Skeletal muscle satellite cell (primary cell): ENCODE measurements around the gene PPARD.

Source experiments
- H3K27me3 ChIP-seq: 2 replicates; pipeline ENCODE4 v1.7.0; 2013; ENCODE audit warnings: low read length; ENCODE audit not compliant: control insufficient read depth, insufficient read depth
- H3K36me3 ChIP-seq: 2 replicates; pipeline ENCODE4 v1.7.0; 2013; ENCODE audit warnings: mild to moderate bottlenecking, control low read depth, low read length; ENCODE audit not compliant: insufficient read depth
- H3K4me1 ChIP-seq: 2 replicates; pipeline ENCODE4 v1.7.0; 2013; ENCODE audit warnings: low read length; ENCODE audit not compliant: control insufficient read depth, insufficient read depth
- H3K4me2 ChIP-seq: 2 replicates; pipeline ENCODE4 v1.7.0; 2013; ENCODE audit warnings: mild to moderate bottlenecking, low read length
- H3K4me3 ChIP-seq: 2 replicates; pipeline ENCODE4 v1.7.0; 2013; ENCODE audit warnings: low read length
- H3K9ac ChIP-seq: 2 replicates; pipeline ENCODE4 v1.7.0; 2013; ENCODE audit warnings: mild to moderate bottlenecking, low read depth, low read length, moderate library complexity
- H3K9me3 ChIP-seq: replicated peaks from 2 replicates; pipeline ENCODE4 v1.7.0; 2013; ENCODE audit warnings: mild to moderate bottlenecking, control low read depth, low read length

Gene PPARD

DNA sequence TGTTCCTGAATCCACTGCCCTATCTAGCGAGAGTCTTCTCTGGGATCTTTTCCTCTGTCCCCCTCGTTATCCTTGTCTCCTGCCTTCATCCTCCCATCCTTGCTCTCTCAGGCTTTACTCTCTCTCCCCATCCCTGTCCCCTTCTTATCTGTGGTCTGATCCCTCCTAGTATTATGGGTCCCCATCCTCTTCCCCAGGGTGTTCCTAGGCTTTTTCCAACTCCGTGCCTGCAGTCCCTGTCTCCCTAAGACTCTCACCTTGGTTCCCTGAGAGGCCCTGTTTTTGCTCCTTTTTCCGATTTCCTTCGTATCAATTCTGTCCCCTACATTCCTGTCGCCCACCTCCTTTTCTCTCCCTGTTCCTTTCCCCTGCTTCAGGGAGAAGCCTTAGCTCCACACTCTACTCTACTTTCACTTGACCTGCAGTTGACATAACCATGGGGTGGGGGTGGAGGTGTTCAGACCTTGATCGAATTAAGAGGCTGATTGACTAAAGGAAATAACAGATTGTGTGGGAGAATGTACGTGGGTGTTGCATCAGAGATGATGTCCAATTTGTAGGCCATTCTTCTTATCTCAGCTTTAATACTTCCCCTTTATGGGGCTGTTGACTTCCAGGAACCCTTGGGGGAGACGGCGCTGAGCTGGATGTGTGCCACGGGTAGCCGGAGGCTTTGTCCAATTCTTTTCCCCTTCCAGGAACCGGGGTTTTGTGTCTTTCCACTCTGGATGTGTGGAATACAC is 905 bp downstream of the PPARD start:
- Histone ChIP-seq H3K4me2 (peak overlapping the region; percentile 84), H3K36me3 (peaks cover 24% of the 10 kb centered on the region), H3K27me3 (peaks cover 5% of the 10 kb centered on the region), H3K9ac (peak overlapping the region; percentile 93), H3K4me3 (peak overlapping the region; percentile 93), H3K4me1 (peaks cover 25% of the 10 kb centered on the region), H3K9me3 (no peaks in the 10 kb centered on the region)

GRCh38 chr6:35343835-35344550 is 1.6 kb downstream of the PPARD start:
- Histone ChIP-seq H3K27me3 (peaks cover 3% of the 10 kb centered on the region), H3K4me2 (peak overlapping the region; percentile 84), H3K4me3 (peak overlapping the region; percentile 93), H3K9me3 (no peaks in the 10 kb centered on the region), H3K36me3 (peaks cover 29% of the 10 kb centered on the region), H3K4me1 (peaks cover 25% of the 10 kb centered on the region), H3K9ac (peak overlapping the region; percentile 93)

GRCh38 chr6:35351422-35351821 is 9.1 kb downstream of the PPARD start:
- no peak overlapping the region for H3K9ac ChIP-seq
- H3K4me3 ChIP-seq = no peak overlapping the region
- no peaks in the 10 kb centered on the region for H3K27me3 ChIP-seq
- H3K4me1 ChIP-seq = peaks cover 12% of the 10 kb centered on the region
- no peaks in the 10 kb centered on the region for H3K9me3 ChIP-seq
- peaks cover 67% of the 10 kb centered on the region for H3K36me3 ChIP-seq
- no peak overlapping the region for H3K4me2 ChIP-seq

GRCh38 chr6:35352735-35353134 is 10.4 kb downstream of the PPARD start:
- Histone ChIP-seq H3K4me1 (peaks cover 9% of the 10 kb centered on the region), H3K9me3 (no peaks in the 10 kb centered on the region), H3K36me3 (peaks cover 69% of the 10 kb centered on the region), H3K4me2 (no peak overlapping the region), H3K4me3 (no peak overlapping the region), H3K27me3 (no peaks in the 10 kb centered on the region), H3K9ac (no peak overlapping the region)

GRCh38 chr6:35354361-35355135 is 12.2 kb downstream of the PPARD start:
- H3K36me3 ChIP-seq = peaks cover 70% of the 10 kb centered on the region
- peak overlapping the region; percentile 23 for H3K9ac ChIP-seq
- no peak overlapping the region for H3K4me2 ChIP-seq
- no peak overlapping the region for H3K4me3 ChIP-seq
- H3K9me3 ChIP-seq = no peaks in the 10 kb centered on the region
- H3K4me1 ChIP-seq = peaks cover 11% of the 10 kb centered on the region
- H3K27me3 ChIP-seq = no peaks in the 10 kb centered on the region

GRCh38 chr6:35356391-35356790 is 14.0 kb downstream of the PPARD start:
- Histone ChIP-seq H3K27me3 (no peaks in the 10 kb centered on the region), H3K9ac (no peak overlapping the region), H3K36me3 (peaks cover 69% of the 10 kb centered on the region), H3K4me3 (no peak overlapping the region), H3K4me2 (no peak overlapping the region), H3K9me3 (no peaks in the 10 kb centered on the region), H3K4me1 (peaks cover 23% of the 10 kb centered on the region)

GRCh38 chr6:35357677-35358076 is 15.3 kb downstream of the PPARD start:
- H3K9ac ChIP-seq = no peak overlapping the region
- no peaks in the 10 kb centered on the region for H3K27me3 ChIP-seq
- no peaks in the 10 kb centered on the region for H3K9me3 ChIP-seq
- H3K36me3 ChIP-seq = peaks cover 60% of the 10 kb centered on the region
- peaks cover 23% of the 10 kb centered on the region for H3K4me1 ChIP-seq
- H3K4me3 ChIP-seq = no peak overlapping the region
- H3K4me2 ChIP-seq = no peak overlapping the region

GRCh38 chr6:35358086-35358485 is 15.7 kb downstream of the PPARD start:
- H3K9ac ChIP-seq = no peak overlapping the region
- H3K27me3 ChIP-seq = no peaks in the 10 kb centered on the region
- no peak overlapping the region for H3K4me2 ChIP-seq
- peaks cover 55% of the 10 kb centered on the region for H3K36me3 ChIP-seq
- no peaks in the 10 kb centered on the region for H3K9me3 ChIP-seq
- H3K4me3 ChIP-seq = no peak overlapping the region
- peaks cover 23% of the 10 kb centered on the region for H3K4me1 ChIP-seq

DNA sequence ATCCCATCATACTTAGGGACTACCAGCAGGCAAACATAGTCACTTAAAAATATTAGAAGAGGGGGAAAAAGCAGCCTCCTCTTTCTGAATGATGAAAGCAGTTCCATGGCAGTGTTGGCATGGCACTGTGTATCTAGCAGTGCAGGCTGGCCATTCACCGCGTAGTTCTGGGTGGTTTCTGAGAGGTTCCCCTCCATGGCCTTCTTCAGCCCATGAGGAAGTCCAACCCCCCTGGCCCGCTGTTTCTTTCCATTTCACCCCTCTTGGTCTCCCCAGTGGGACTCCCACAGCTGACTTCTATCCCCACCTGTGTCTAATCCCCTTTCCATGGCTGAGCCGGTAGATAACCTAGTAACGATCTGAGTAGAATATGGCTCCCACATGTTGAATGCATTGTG is 17.0 kb downstream of the PPARD start:
- no peaks in the 10 kb centered on the region for H3K27me3 ChIP-seq
- peaks cover 23% of the 10 kb centered on the region for H3K4me1 ChIP-seq
- H3K9me3 ChIP-seq = no peaks in the 10 kb centered on the region
- H3K36me3 ChIP-seq = peaks cover 48% of the 10 kb centered on the region
- no peak overlapping the region for H3K4me2 ChIP-seq
- H3K4me3 ChIP-seq = no peak overlapping the region
- no peak overlapping the region for H3K9ac ChIP-seq

- Histone ChIP-seq H3K9me3 (no peaks in the 10 kb centered on the region), H3K4me3 (no peak overlapping the region), H3K27me3 (no peaks in the 10 kb centered on the region), H3K4me2 (no peak overlapping the region), H3K36me3 (peaks cover 43% of the 10 kb centered on the region), H3K4me1 (peaks cover 18% of the 10 kb centered on the region), H3K9ac (no peak overlapping the region)
Observed at GRCh38 chr6:35359744-35360348, 17.5 kb downstream of the PPARD start.
